Lung (tissue), 12 donors: ENCODE measurements around the gene LBHD2. TPM values are rescaled to one million over a fixed set of nuclear protein-coding genes. Genes with fewer than 3 reads are reported as not detected.

Experiments used
- ATAC-seq: fragments of 200-7000 bp; cut with Tn5 transposase; one replicate; pipeline ENCODE4 v1.9.1; 2020; ENCODE audit warnings: moderate number of reproducible peaks; ENCODE audit not compliant: insufficient read depth, low FRiP score
- DNase-seq, 3 donors: peaks; one replicate each; pipeline ENCODE4 v3.0.0-alpha.2; 2013 to 2017
- H3K27ac ChIP-seq, 2 donors: one replicate each; pipeline ENCODE4 v1.5.1; 2013; ENCODE audit warnings: mild to moderate bottlenecking in 2 of 2, moderate library complexity in 2 of 2, control low read depth in 1 of 2, inconsistent platforms in 1 of 2, low read depth in 1 of 2, low read length in 1 of 2
- H3K27me3 ChIP-seq, 3 donors: one replicate each; pipeline ENCODE4 v1.5.1; 2013; ENCODE audit warnings: low read length in 2 of 3; ENCODE audit not compliant: control insufficient read depth in 3 of 3, insufficient read depth in 3 of 3
- H3K36me3 ChIP-seq, 4 donors: one replicate each; pipeline ENCODE4 v1.5.1; 2013; ENCODE audit warnings: low read length in 4 of 4, mild to moderate bottlenecking in 1 of 4, moderate library complexity in 1 of 4; ENCODE audit not compliant: control insufficient read depth in 4 of 4, insufficient read depth in 4 of 4
- H3K4me1 ChIP-seq, 5 donors: one replicate each; pipeline ENCODE4 v1.5.1; 2013; ENCODE audit warnings: low read length in 5 of 5, mild to moderate bottlenecking in 2 of 5, moderate library complexity in 1 of 5; ENCODE audit not compliant: control insufficient read depth in 5 of 5, insufficient read depth in 5 of 5
- H3K4me3 ChIP-seq: one replicate; pipeline ENCODE4 v1.5.1; 2013; ENCODE audit warnings: mild to moderate bottlenecking, control low read depth, moderate library complexity
- H3K9ac ChIP-seq, 2 donors: one replicate each; pipeline ENCODE4 v1.5.1; 2013; ENCODE audit warnings: low read length in 2 of 2, control low read depth in 1 of 2; ENCODE audit not compliant: insufficient read depth in 1 of 2
- H3K9me3 ChIP-seq, 4 donors: one replicate each; pipeline ENCODE4 v1.5.1; 2013; ENCODE audit warnings: low read length in 3 of 4, mild to moderate bottlenecking in 1 of 4, moderate library complexity in 1 of 4; ENCODE audit not compliant: control insufficient read depth in 4 of 4, insufficient read depth in 3 of 4
- WGBS, 2 donors: extraction: QIAGEN DNeasy Blood & Tissue Kit; methylation state at CpG; one replicate each; pipeline ENCODE4 v1.1.7; 2013; 5-methylcytosine and 5-hydroxymethylcytosine counted together
- polyA plus RNA-seq, 2 donors: library from polyadenylated mRNA; stranded (reverse); fragments of 200-250 nt; gene quantifications; one replicate each; pipeline ENCODE4 v1.2.1, GENCODE V29; 2013
- total RNA-seq, 2 donors: library from RNA; depleted of rRNA in 1 of 2; stranded (reverse); fragments of >200 nt in 1 of 2; gene quantifications; one replicate each; pipeline ENCODE4 v1.2.1, GENCODE V29; 2014 to 2021
- TF ChIP-seq, protein P1 (sequence below): IDR thresholded peaks from 2 replicates; pipeline ENCODE4 v1.5.1; 2012; ENCODE audit warnings: mild to moderate bottlenecking; ENCODE audit errors: control extremely low read depth, extremely low read depth
- donor health status: control.
- donor health status: control.
- donor health status: Bipolar disorder and iron deficiency.
- donor health status: healthy.
- donor health status: DM: yes; HTN: yes; CAD: no.

LBHD2 gene
- total and polyA plus RNA-seq, 4 donors = 0.08 TPM; not detected in 3

DNA sequence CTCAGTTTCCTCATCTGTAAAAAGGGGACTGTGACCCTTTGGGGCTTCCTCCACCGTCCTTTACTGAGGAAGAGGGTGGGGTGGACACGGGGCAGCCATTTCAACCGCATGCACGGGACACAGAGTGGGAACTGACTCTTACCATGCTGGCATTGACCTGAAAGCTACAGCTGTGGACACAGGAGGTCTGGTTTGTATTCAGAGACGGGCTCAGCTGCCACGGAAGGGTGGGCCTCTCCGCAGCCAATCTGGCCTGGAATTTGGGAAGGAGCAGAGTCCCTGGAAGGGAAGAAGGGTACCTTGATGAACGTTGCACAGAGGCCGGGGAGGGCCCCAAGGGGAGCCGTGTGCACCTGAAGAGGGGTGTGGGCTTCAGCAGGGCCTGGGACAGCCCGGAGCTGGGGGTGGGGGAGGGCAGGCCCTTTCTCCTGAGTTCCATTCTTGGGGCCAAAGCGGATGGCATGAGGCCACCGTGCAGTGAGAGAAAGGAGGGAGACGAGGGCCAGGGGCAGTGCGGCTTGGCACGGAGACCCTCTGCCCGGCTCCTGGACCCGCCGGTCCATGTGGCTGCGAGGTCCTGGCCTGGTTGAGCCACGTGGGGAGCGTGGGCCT is 53.8 kb downstream of the LBHD2 start:
- DNase-seq (peak in 1 of 3 donors; percentile 8), ATAC-seq (no peak)
- peak overlapping the region in 1 of 2 donors; percentile 46 for H3K27ac ChIP-seq
- H3K4me1 ChIP-seq = peaks cover 0 to 6% (median 4%) of the 10 kb centered on the region in 5 donors
- no peak overlapping the region for H3K9ac ChIP-seq
- peaks cover 0 to 3% (median 0%) of the 10 kb centered on the region in 3 donors for H3K27me3 ChIP-seq
- peaks cover 0 to 20% (median 11%) of the 10 kb centered on the region in 4 donors for H3K36me3 ChIP-seq
- H3K9me3 ChIP-seq = no peaks in the 10 kb centered on the region
- 82 to 84% methylated on average over 21 to 22 of the region's 22 CpGs for WGBS, 2 donors
- TF ChIP-seq, protein P1, sequence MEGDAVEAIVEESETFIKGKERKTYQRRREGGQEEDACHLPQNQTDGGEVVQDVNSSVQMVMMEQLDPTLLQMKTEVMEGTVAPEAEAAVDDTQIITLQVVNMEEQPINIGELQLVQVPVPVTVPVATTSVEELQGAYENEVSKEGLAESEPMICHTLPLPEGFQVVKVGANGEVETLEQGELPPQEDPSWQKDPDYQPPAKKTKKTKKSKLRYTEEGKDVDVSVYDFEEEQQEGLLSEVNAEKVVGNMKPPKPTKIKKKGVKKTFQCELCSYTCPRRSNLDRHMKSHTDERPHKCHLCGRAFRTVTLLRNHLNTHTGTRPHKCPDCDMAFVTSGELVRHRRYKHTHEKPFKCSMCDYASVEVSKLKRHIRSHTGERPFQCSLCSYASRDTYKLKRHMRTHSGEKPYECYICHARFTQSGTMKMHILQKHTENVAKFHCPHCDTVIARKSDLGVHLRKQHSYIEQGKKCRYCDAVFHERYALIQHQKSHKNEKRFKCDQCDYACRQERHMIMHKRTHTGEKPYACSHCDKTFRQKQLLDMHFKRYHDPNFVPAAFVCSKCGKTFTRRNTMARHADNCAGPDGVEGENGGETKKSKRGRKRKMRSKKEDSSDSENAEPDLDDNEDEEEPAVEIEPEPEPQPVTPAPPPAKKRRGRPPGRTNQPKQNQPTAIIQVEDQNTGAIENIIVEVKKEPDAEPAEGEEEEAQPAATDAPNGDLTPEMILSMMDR = no peak
- H3K4me3 ChIP-seq = no peak overlapping the region

DNA sequence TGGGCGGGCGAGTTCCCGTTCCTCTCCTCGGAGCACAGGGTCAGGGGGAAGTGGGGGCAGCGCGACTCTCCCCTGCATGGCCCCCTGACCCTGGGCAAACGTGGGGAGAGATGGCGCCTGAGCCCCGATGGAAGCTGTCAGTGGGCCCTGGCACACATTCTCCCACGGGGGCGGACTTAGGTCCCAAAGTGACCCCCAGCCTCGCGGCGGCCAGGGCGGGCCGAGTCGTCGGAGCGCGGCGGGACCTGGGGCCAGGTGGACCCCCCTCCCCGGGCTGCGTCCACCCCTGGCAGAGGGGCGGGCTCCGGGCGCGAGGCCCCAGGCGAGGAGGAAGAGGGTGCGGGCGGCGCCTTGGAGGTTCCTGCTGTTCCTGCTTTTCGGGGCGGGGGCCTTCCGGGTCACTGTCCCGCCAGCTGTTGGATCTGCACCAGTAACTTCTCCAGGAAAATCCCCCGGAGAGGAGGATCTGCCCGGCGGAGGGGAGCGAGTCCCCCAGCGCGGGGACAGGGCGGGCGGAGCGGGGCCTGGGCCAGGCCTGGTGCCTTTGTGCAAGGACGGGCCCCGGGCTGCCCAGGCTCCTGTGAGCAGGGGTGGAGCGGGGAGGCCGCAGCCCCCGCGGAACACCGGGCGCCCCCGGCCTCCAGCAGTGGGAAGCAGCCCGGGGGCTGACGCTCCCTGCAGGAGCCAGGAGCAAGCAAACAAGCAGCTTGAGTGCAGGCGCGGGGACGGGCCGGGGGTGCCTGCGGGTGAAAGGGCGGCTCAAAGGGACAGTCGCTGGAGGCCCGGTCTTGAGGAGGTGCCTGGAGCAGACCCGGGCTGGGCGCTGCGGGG is 54.5 kb downstream of the LBHD2 start:
- peaks cover 0 to 3% (median 0%) of the 10 kb centered on the region in 3 donors for H3K27me3 ChIP-seq
- DNase-seq = peak in 2 of 3 donors; percentile 30 to 52
- H3K4me1 ChIP-seq = peaks cover 0 to 6% (median 4%) of the 10 kb centered on the region in 5 donors
- peaks cover 0 to 16% (median 7%) of the 10 kb centered on the region in 4 donors for H3K36me3 ChIP-seq
- H3K9me3 ChIP-seq = no peaks in the 10 kb centered on the region
- H3K4me3 ChIP-seq = no peak overlapping the region
- WGBS, 2 donors = 40 to 42% methylated on average over 58 to 66 of the region's 66 CpGs
- ATAC-seq = peak; percentile 23
- H3K9ac ChIP-seq = no peak overlapping the region
- H3K27ac ChIP-seq = peak overlapping the region in 1 of 2 donors; percentile 46
- TF ChIP-seq, protein P1 = no peak

DNA sequence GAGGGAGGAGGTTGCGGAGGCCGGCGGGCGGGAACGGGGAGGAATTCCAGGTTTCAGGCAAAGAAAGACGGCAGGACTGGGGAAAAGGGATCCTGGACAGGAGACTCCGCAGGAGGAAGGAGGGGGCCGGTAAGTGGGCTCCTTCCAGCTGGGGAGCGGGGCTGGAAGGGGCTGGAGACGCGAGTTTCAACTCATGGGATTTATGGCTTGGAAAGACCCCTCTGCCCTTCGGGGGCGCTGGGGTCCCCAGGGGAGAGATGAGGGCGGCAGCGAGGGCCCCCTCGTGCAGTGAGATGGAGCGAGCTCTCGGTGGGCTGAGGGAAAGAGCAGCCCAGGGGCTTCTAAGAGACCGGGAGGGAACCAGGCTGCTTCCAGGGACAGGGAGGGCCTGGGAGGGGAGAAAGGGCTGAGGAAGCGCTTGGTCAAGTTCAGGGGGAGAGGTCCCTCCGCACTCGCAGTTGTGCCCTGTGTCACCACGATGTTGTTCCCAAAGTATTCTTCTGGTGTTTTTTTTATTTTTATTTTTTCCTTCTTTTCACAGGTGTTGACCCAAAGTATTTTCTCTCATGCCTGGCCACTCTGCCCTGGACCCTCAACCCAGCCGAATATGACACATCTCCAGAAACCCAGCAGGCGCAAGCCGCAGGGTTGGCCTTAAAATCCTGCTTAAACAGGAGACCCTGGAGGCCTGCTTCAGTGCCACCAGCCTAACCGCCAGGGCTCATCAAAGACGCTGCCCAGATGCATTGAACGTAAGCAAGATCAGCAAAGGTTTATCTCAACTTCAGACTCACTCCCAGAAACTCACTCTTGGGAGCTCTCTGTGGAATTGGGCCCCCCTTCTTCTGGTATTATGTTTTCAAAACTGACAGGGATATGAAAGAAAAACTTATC is 55.4 kb downstream of the LBHD2 start:
- Histone ChIP-seq H3K9ac (no peak overlapping the region), H3K9me3 (no peaks in the 10 kb centered on the region), H3K36me3 (peaks cover 0 to 10% (median 4%) of the 10 kb centered on the region in 4 donors), H3K4me1 (peaks cover 0 to 6% (median 4%) of the 10 kb centered on the region in 5 donors), H3K27ac (no peak overlapping the region), H3K27me3 (peaks cover 0 to 3% (median 0%) of the 10 kb centered on the region in 3 donors), H3K4me3 (no peak overlapping the region)
- WGBS, 2 donors = 65 to 78% methylated on average over 29 of the region's 29 CpGs
- ATAC-seq (no peak), DNase-seq (peak in 1 of 3 donors; percentile 9)
- TF ChIP-seq, protein P1 = no peak

Other genes starting within 250 kb of the LBHD2 start
- gene AMN, start 161.5 kb upstream of the LBHD2 start, total RNA-seq = 10 to 100 TPM in 1 of 2 donors, under 1 TPM in 1; 0.94 to 24.7 TPM
- 10 to 100 TPM; 10.2 to 15.0 TPM for gene AMN, start 161.5 kb upstream of the LBHD2 start, polyA plus RNA-seq
- gene CDC42BPB, start 26.7 kb upstream of the LBHD2 start, total RNA-seq = 10 to 100 TPM; 88.5 to 97.9 TPM
- 10 to 100 TPM; 39.3 to 44.6 TPM for gene CDC42BPB, start 26.7 kb upstream of the LBHD2 start, polyA plus RNA-seq
- gene EXOC3L4, start 10.5 kb downstream of the LBHD2 start, total RNA-seq = 1 to 10 TPM; 3.6 to 4.0 TPM
- gene EXOC3L4, start 10.5 kb downstream of the LBHD2 start, polyA plus RNA-seq = 1 to 10 TPM; 3.0 to 4.6 TPM
- 100 to 1,000 TPM in 1 of 2 donors, 10 to 100 TPM in 1; 65.6 to 192 TPM for gene TNFAIP2, start 39.3 kb downstream of the LBHD2 start, total RNA-seq
- 100 to 1,000 TPM; 260 to 519 TPM for gene TNFAIP2, start 39.3 kb downstream of the LBHD2 start, polyA plus RNA-seq